Measurements from ENCODE around the gene MRC1.

- TF ChIP-seq NFIC (IDR thresholded peaks at IDR 0.05) = no peak
- no peak for TF ChIP-seq MAZ (CRISPR knock-in tag; conservative IDR thresholded peaks at IDR 0.05 in 1 of 2, IDR thresholded peaks at IDR 0.05 in 1 of 2)
- TF ChIP-seq RAD21 (CRISPR knock-in tag; conservative IDR thresholded peaks at IDR 0.05 in 1 of 2, IDR thresholded peaks at IDR 0.05 in 1 of 2) = no peak
Observed at GRCh38 chr10:17918187-17918903, 109.2 kb downstream of the MRC1 start.

All from K562 (cell line).